Activated CD4-positive, alpha-beta T cell treated with anti-CD3 and anti-CD28 coated beads for 36 hours (primary cell): ENCODE measurements around the gene PPFIA1. TPM values are rescaled to one million over a fixed set of nuclear protein-coding genes. Genes with fewer than 3 reads are reported as not detected.
"Not testable (repeated sequence)": the region's sequence is repeated elsewhere in the genome, so short reads cannot be mapped to it uniquely, and the experiment has no call there.

Source experiments
- ATAC-seq: fragments of 200-7000 bp; cut with Tn5 transposase; one replicate; pipeline ENCODE4 v1.10.0; 2021; ENCODE audit warnings: mild to moderate bottlenecking, moderate library complexity
- CTCF ChIA-PET: fragments of 350-600 bp; sonication (Branson Sonifier 250); formaldehyde crosslinking; loops from one replicate; lab custom pipeline; 2021; ENCODE audit warnings: antibody characterized with exemption; lab: Charles Lee
- POLR2A ChIA-PET: fragments of 350-600 bp; sonication (Branson Sonifier 250); formaldehyde crosslinking; loops from one replicate; lab custom pipeline; 2021; ENCODE audit warnings: antibody characterized with exemption, inconsistent platforms; lab: Charles Lee
- DNase-seq: peaks from one replicate; pipeline ENCODE4 v3.0.0-alpha.2; 2020
- H3K27ac Mint-ChIP-seq: one replicate; pipeline ENCODE4 v1.8.0; 2021; ENCODE audit warnings: mixed read lengths
- H3K27me3 Mint-ChIP-seq: one replicate; pipeline ENCODE4 v1.8.0; 2021; ENCODE audit warnings: mixed read lengths
- H3K36me3 Mint-ChIP-seq: one replicate; pipeline ENCODE4 v1.8.0; 2021; ENCODE audit warnings: low read depth, mixed read lengths
- H3K4me1 Mint-ChIP-seq: one replicate; pipeline ENCODE4 v1.8.0; 2021; ENCODE audit warnings: mixed read lengths
- H3K4me3 Mint-ChIP-seq: one replicate; pipeline ENCODE4 v1.8.0; 2021; ENCODE audit warnings: mild to moderate bottlenecking, moderate library complexity, mixed read lengths
- H3K9me3 Mint-ChIP-seq: one replicate; pipeline ENCODE4 v1.8.0; 2021; ENCODE audit warnings: low read depth, mixed read lengths
- intact Hi-C, 2 experiments: fragments of 100-400 bp; cut with DNase I in 1 of 2; cut with micrococcal nuclease in 1 of 2; formaldehyde crosslinking; loops; one replicate each; pipeline versions ENCODE4 v1.14.2 to v1.15.1; 2022 to 2024; cut with DNase I, micrococcal nuclease
- total RNA-seq, 2 experiments: library from RNA; stranded (reverse); gene quantifications; one replicate each; pipeline ENCODE4 v1.2.3, GENCODE V29; 2021

Gene PPFIA1
- total RNA-seq, 2 experiments from 2014 or later = 26.5 to 40.5 TPM

GRCh38 chr11:70378506-70379134 lies 108.1 kb downstream of the PPFIA1 start:
- Mint-ChIP-seq H3K27me3 (no peaks in the 10 kb centered on the region), H3K36me3 (peaks cover 38% of the 10 kb centered on the region), H3K4me1 (no peaks in the 10 kb centered on the region), H3K4me3 (no peak overlapping the region), H3K27ac (no peak overlapping the region), H3K9me3 (no peaks in the 10 kb centered on the region)
- ChIA-PET POLR2A (interaction anchor here (0.9 kb wide), 1 partner anchor 18 kb away, joined by 3 read pairs; no protein-coding TSS in a partner anchor), CTCF (interaction anchor here (0.7 to 1.0 kb wide), 3 partner anchors 12 to 22 kb away, joined by 3 to 5 read pairs (median 3); no protein-coding TSS in a partner anchor)
- no peak for DNase-seq
- no peak for ATAC-seq
- intact Hi-C loops = no loop called here

GRCh38 chr11:70381350-70381749 lies 110.9 kb downstream of the PPFIA1 start:
- no peak for DNase-seq
- Mint-ChIP-seq H3K27me3 (no peaks in the 10 kb centered on the region), H3K27ac (no peak overlapping the region), H3K4me3 (no peak overlapping the region), H3K36me3 (peaks cover 39% of the 10 kb centered on the region), H3K4me1 (no peaks in the 10 kb centered on the region), H3K9me3 (no peaks in the 10 kb centered on the region)
- ChIA-PET POLR2A (no interaction called here), CTCF (no interaction called here)
- intact Hi-C loops = no loop called here
- ATAC-seq = no peak

GRCh38 chr11:70381872-70382861 lies 111.7 kb downstream of the PPFIA1 start:
- ATAC-seq (no peak), DNase-seq (no peak)
- CTCF ChIA-PET = no interaction called here
- no peak overlapping the region for H3K4me3 Mint-ChIP-seq
- intact Hi-C loops = no loop called here
- H3K36me3 Mint-ChIP-seq = peaks cover 34% of the 10 kb centered on the region
- POLR2A ChIA-PET = no interaction called here
- H3K9me3 Mint-ChIP-seq = no peaks in the 10 kb centered on the region
- H3K27ac Mint-ChIP-seq = peak overlapping the region; percentile 6
- no peaks in the 10 kb centered on the region for H3K4me1 Mint-ChIP-seq
- no peaks in the 10 kb centered on the region for H3K27me3 Mint-ChIP-seq

- POLR2A ChIA-PET = interaction anchor here (0.6 kb wide), 1 partner anchor 13 kb away, joined by 3 read pairs; no protein-coding TSS in a partner anchor
- Mint-ChIP-seq H3K27me3 (no peaks in the 10 kb centered on the region), H3K36me3 (peaks cover 25% of the 10 kb centered on the region)
Measured at GRCh38 chr11:70383664-70384565, 113.4 kb downstream of the PPFIA1 start.

GRCh38 chr11:70384566-70385152 lies 114.2 kb downstream of the PPFIA1 start:
- Mint-ChIP-seq H3K27ac (no peak overlapping the region), H3K4me3 (no peak overlapping the region), H3K27me3 (no peaks in the 10 kb centered on the region), H3K9me3 (no peaks in the 10 kb centered on the region), H3K36me3 (peaks cover 24% of the 10 kb centered on the region), H3K4me1 (no peaks in the 10 kb centered on the region)
- ChIA-PET CTCF (no interaction called here), POLR2A (no interaction called here)
- no peak for ATAC-seq
- intact Hi-C loops = no loop called here
- DNase-seq = no peak

More at GRCh38 chr11:70383664-70384565, 113.4 kb downstream of the PPFIA1 start:
- CTCF ChIA-PET = no interaction called here
- Mint-ChIP-seq H3K4me1 (no peaks in the 10 kb centered on the region), H3K4me3 (no peak overlapping the region), H3K9me3 (no peaks in the 10 kb centered on the region), H3K27ac (no peak overlapping the region)
- ATAC-seq = no peak
- intact Hi-C loops = no loop called here
- no peak for DNase-seq

- POLR2A ChIA-PET = interaction anchor here (0.7 kb wide), 1 partner anchor 103 kb away, joined by 4 read pairs; no protein-coding TSS in a partner anchor
- CTCF ChIA-PET = no interaction called here
- Mint-ChIP-seq H3K4me1 (no peaks in the 10 kb centered on the region), H3K27me3 (no peaks in the 10 kb centered on the region), H3K36me3 (peaks cover 18% of the 10 kb centered on the region), H3K4me3 (no peak overlapping the region), H3K9me3 (no peaks in the 10 kb centered on the region), H3K27ac (no peak overlapping the region)
- ATAC-seq (no peak), DNase-seq (no peak)
- intact Hi-C loops = no loop called here
Measured at GRCh38 chr11:70387564-70387963, 117.1 kb downstream of the PPFIA1 start.

- no peaks in the 10 kb centered on the region for H3K9me3 Mint-ChIP-seq
- DNase-seq (no peak), ATAC-seq (no peak)
- H3K4me3 Mint-ChIP-seq = no peak overlapping the region
- H3K27me3 Mint-ChIP-seq = peaks cover 5% of the 10 kb centered on the region
- ChIA-PET POLR2A (no interaction called here), CTCF (no interaction called here)
- no peak overlapping the region for H3K27ac Mint-ChIP-seq
- H3K36me3 Mint-ChIP-seq = peaks cover 20% of the 10 kb centered on the region
- H3K4me1 Mint-ChIP-seq = no peaks in the 10 kb centered on the region
- intact Hi-C loops = no loop called here
Measured at GRCh38 chr11:70389201-70389600, 118.7 kb downstream of the PPFIA1 start.

GRCh38 chr11:70390882-70391281 lies 120.4 kb downstream of the PPFIA1 start:
- POLR2A ChIA-PET, ATAC-seq, H3K4me3 Mint-ChIP-seq, H3K9me3 Mint-ChIP-seq, CTCF ChIA-PET, H3K27me3 Mint-ChIP-seq, DNase-seq, H3K4me1 Mint-ChIP-seq, H3K27ac Mint-ChIP-seq: not testable (repeated sequence)
- peaks cover 17% of the 10 kb centered on the region for H3K36me3 Mint-ChIP-seq
- intact Hi-C loops = loop anchor here in 1 of 2 experiments (10.0 kb wide), 1 partner anchor 1064 kb away; the partner anchor contains the start of gene NADSYN1

- H3K4me3 Mint-ChIP-seq = no peak overlapping the region
- H3K27ac Mint-ChIP-seq = no peak overlapping the region
- no peak for DNase-seq
- POLR2A ChIA-PET = no interaction called here
- H3K27me3 Mint-ChIP-seq = peaks cover 14% of the 10 kb centered on the region
- peaks cover 17% of the 10 kb centered on the region for H3K36me3 Mint-ChIP-seq
- ATAC-seq = no peak
- H3K9me3 Mint-ChIP-seq = no peaks in the 10 kb centered on the region
- CTCF ChIA-PET = no interaction called here
- peaks cover 12% of the 10 kb centered on the region for H3K4me1 Mint-ChIP-seq
- intact Hi-C loops = loop anchor here in 1 of 2 experiments (10.0 kb wide), 1 partner anchor 1060 kb away; the partner anchor contains the start of gene NADSYN1
Measured at GRCh38 chr11:70394211-70394950, 123.9 kb downstream of the PPFIA1 start.

GRCh38 chr11:70397336-70397982 lies 127.0 kb downstream of the PPFIA1 start:
- peaks cover 25% of the 10 kb centered on the region for H3K4me1 Mint-ChIP-seq
- intact Hi-C loops = loop anchor here in 1 of 2 experiments (10.0 kb wide), 1 partner anchor 1057 kb away; the partner anchor contains the start of gene NADSYN1
- peaks cover 17% of the 10 kb centered on the region for H3K36me3 Mint-ChIP-seq
- CTCF ChIA-PET = no interaction called here
- H3K27me3 Mint-ChIP-seq = peaks cover 19% of the 10 kb centered on the region
- POLR2A ChIA-PET = no interaction called here
- peak overlapping the region; percentile 88 for H3K4me3 Mint-ChIP-seq
- H3K27ac Mint-ChIP-seq = peak overlapping the region; percentile 89
- ATAC-seq = peak; percentile 20
- H3K9me3 Mint-ChIP-seq = no peaks in the 10 kb centered on the region
- peak; percentile 34 for DNase-seq
